B cell (primary cell): ENCODE results near the gene CPED1.

Source experiments
- CTCF ChIP-seq: fragments of 200-600 bp; IDR thresholded peaks from one replicate; pipeline ENCODE4 v1.8.0; 2022; ENCODE audit warnings: antibody characterized with exemption, mild to moderate bottlenecking
- EZH2 ChIP-seq: IDR thresholded peaks from 2 replicates; pipeline ENCODE4 v1.6.1; 2012; ENCODE audit warnings: borderline replicate concordance, low read depth, mild to moderate bottlenecking, moderate library complexity, low read length; ENCODE audit not compliant: insufficient read depth, poor library complexity, severe bottlenecking

- TF ChIP-seq CTCF = no peak
- no peak for TF ChIP-seq EZH2
Observed at GRCh38 chr7:120959929-120960484, 28.5 kb upstream of the CPED1 start.
